ENCODE data around the gene MED27.
A peak's percentile ranks its signal among the peaks of the same experiment; 100 is the strongest.

MED27 gene

GRCh38 chr9:132035679-132036078, 44.0 kb downstream of the MED27 start:
- Histone ChIP-seq H3K27me3 (ENCODE audit: insufficient read depth, insufficient read length) (no peaks in the 10 kb centered on the region), H3K4me1 (ENCODE audit: insufficient read depth, insufficient read length) (peaks cover 3% of the 10 kb centered on the region), H3K9ac (ENCODE audit: insufficient read length, low read depth) (no peak overlapping the region), H3K4me3 (ENCODE audit: insufficient read length, low read depth) (no peak overlapping the region), H3K9me3 (ENCODE audit: insufficient read depth, low read length) (no peaks in the 10 kb centered on the region), H3K36me3 (ENCODE audit: insufficient read depth, insufficient read length, low read length) (peaks cover 8% of the 10 kb centered on the region)
- TF ChIP-seq ZNF274 (IDR thresholded peaks at IDR 0.05; ENCODE audit: low read depth, low read length) (no peak), YY1 (IDR thresholded peaks at IDR 0.05; ENCODE audit: insufficient read depth, insufficient read length) (no peak), SUZ12 (IDR thresholded peaks at IDR 0.05; ENCODE audit: extremely low read depth, insufficient read depth, insufficient read length) (no peak)
- no peak for DNase-seq (ENCODE audit: low read depth, low spot score)

DNA sequence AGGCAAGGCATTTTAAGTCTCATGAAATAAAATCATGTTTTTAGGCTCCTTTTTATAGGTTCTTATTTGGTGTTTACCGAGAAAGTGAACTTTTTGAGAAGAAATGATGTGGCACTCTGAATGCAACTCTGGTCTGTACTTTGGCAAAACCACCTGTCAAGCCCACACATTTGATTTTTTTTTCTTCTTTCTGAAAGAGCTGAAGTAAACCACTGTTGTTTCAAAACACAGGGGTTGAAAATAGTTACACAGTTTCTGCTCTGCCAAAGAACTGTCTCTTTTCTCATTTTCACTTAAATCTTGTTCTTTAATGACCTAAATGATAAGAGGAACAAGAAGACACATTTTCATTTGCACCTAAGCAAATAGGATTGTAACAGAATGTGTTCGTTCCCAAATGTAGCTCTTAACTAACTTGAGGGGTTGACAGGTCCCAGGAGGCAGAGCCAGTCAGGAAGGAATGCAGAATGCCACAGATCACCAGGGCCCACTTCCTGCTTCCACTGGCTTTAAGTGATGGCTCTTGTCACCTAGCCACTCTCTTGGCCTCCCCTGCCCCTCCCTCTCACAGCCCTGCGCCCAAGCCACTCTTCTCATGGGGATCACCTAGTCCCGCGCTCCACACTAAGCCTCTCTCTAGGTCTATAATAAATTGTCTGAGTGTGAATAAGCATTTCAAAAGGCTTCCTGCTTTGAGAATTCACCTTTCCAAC, 47.3 kb downstream of the MED27 start:
- no peak for DNase-seq (ENCODE audit: low read depth, low spot score)
- H3K9me3 ChIP-seq (ENCODE audit: insufficient read depth, low read length), result no peaks in the 10 kb centered on the region
- peaks cover 9% of the 10 kb centered on the region for H3K4me1 ChIP-seq (ENCODE audit: insufficient read depth, insufficient read length)
- H3K36me3 ChIP-seq (ENCODE audit: insufficient read depth, insufficient read length, low read length), result no peaks in the 10 kb centered on the region
- H3K9ac ChIP-seq (ENCODE audit: insufficient read length, low read depth), result no peak overlapping the region
- no peaks in the 10 kb centered on the region for H3K27me3 ChIP-seq (ENCODE audit: insufficient read depth, insufficient read length)
- no peak for TF ChIP-seq SUZ12 (IDR thresholded peaks at IDR 0.05; ENCODE audit: extremely low read depth, insufficient read depth, insufficient read length)
- no peak for TF ChIP-seq YY1 (IDR thresholded peaks at IDR 0.05; ENCODE audit: insufficient read depth, insufficient read length)
- no peak for TF ChIP-seq ZNF274 (IDR thresholded peaks at IDR 0.05; ENCODE audit: low read depth, low read length)
- no peak overlapping the region for H3K4me3 ChIP-seq (ENCODE audit: insufficient read length, low read depth)

- Histone ChIP-seq H3K4me1 (ENCODE audit: insufficient read depth, insufficient read length) (peaks cover 9% of the 10 kb centered on the region), H3K9ac (ENCODE audit: insufficient read length, low read depth) (no peak overlapping the region)
These were observed 48.0 kb downstream of the MED27 start for GRCh38 chr9:132031467-132032237.

DNA sequence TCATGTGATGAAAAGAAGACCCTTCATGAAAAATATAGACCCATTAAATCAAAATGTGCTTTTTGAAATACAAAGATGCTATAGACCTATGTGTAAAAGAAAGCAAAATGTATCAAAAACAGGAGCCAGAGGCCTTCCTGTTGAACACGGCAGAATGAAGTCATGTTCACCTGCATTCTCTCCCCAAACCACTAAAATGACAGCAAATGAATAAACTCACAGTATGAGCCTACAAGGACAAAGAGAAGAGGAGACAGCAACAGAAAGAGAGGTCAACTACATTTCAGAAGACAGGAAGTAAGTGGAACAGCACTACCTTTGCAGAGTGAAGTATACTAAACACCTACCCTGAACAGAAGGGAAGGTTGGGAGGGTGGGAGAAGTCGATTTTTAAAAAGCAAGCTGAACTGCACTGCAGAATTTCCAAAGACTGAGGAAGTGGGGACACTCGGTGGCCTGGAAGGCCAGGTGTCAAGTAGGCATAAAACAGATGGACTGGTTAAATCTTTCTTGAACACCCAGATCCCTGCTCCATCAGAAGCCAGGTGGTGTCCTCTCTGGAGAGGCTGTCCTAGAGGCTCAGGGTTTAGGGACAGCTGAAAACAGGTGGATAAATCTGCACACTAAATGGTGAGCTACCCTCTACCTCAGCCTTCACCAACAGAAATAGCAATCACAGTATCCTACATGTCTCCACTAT, 48.9 kb downstream of the MED27 start:
- no peak for TF ChIP-seq SUZ12 (IDR thresholded peaks at IDR 0.05; ENCODE audit: extremely low read depth, insufficient read depth, insufficient read length)
- no peak for TF ChIP-seq ZNF274 (IDR thresholded peaks at IDR 0.05; ENCODE audit: low read depth, low read length)
- TF ChIP-seq YY1 (IDR thresholded peaks at IDR 0.05; ENCODE audit: insufficient read depth, insufficient read length), result no peak
- no peak overlapping the region for H3K4me3 ChIP-seq (ENCODE audit: insufficient read length, low read depth)
- no peak overlapping the region for H3K9ac ChIP-seq (ENCODE audit: insufficient read length, low read depth)
- no peaks in the 10 kb centered on the region for H3K27me3 ChIP-seq (ENCODE audit: insufficient read depth, insufficient read length)
- peaks cover 9% of the 10 kb centered on the region for H3K4me1 ChIP-seq (ENCODE audit: insufficient read depth, insufficient read length)
- H3K9me3 ChIP-seq (ENCODE audit: insufficient read depth, low read length), result no peaks in the 10 kb centered on the region
- no peaks in the 10 kb centered on the region for H3K36me3 ChIP-seq (ENCODE audit: insufficient read depth, insufficient read length, low read length)
- no peak for DNase-seq (ENCODE audit: low read depth, low spot score)

More at GRCh38 chr9:132031467-132032237, 48.0 kb downstream of the MED27 start:
- no peak for TF ChIP-seq ZNF274 (IDR thresholded peaks at IDR 0.05; ENCODE audit: low read depth, low read length)
- no peak for TF ChIP-seq SUZ12 (IDR thresholded peaks at IDR 0.05; ENCODE audit: extremely low read depth, insufficient read depth, insufficient read length)
- TF ChIP-seq YY1 (IDR thresholded peaks at IDR 0.05; ENCODE audit: insufficient read depth, insufficient read length), result no peak
- Histone ChIP-seq H3K36me3 (ENCODE audit: insufficient read depth, insufficient read length, low read length) (no peaks in the 10 kb centered on the region), H3K9me3 (ENCODE audit: insufficient read depth, low read length) (no peaks in the 10 kb centered on the region), H3K27me3 (ENCODE audit: insufficient read depth, insufficient read length) (no peaks in the 10 kb centered on the region), H3K4me3 (ENCODE audit: insufficient read length, low read depth) (no peak overlapping the region)
- DNase-seq (ENCODE audit: low read depth, low spot score), result no peak

GRCh38 chr9:132027752-132028663, 51.7 kb downstream of the MED27 start:
- no peak for DNase-seq (ENCODE audit: low read depth, low spot score)
- Histone ChIP-seq H3K4me3 (ENCODE audit: insufficient read length, low read depth) (no peak overlapping the region), H3K9me3 (ENCODE audit: insufficient read depth, low read length) (no peaks in the 10 kb centered on the region), H3K9ac (ENCODE audit: insufficient read length, low read depth) (no peak overlapping the region), H3K27me3 (ENCODE audit: insufficient read depth, insufficient read length) (no peaks in the 10 kb centered on the region), H3K36me3 (ENCODE audit: insufficient read depth, insufficient read length, low read length) (no peaks in the 10 kb centered on the region), H3K4me1 (ENCODE audit: insufficient read depth, insufficient read length) (peaks cover 6% of the 10 kb centered on the region)
- TF ChIP-seq ZNF274 (IDR thresholded peaks at IDR 0.05; ENCODE audit: low read depth, low read length), result no peak
- no peak for TF ChIP-seq SUZ12 (IDR thresholded peaks at IDR 0.05; ENCODE audit: extremely low read depth, insufficient read depth, insufficient read length)
- TF ChIP-seq YY1 (IDR thresholded peaks at IDR 0.05; ENCODE audit: insufficient read depth, insufficient read length), result no peak

DNA sequence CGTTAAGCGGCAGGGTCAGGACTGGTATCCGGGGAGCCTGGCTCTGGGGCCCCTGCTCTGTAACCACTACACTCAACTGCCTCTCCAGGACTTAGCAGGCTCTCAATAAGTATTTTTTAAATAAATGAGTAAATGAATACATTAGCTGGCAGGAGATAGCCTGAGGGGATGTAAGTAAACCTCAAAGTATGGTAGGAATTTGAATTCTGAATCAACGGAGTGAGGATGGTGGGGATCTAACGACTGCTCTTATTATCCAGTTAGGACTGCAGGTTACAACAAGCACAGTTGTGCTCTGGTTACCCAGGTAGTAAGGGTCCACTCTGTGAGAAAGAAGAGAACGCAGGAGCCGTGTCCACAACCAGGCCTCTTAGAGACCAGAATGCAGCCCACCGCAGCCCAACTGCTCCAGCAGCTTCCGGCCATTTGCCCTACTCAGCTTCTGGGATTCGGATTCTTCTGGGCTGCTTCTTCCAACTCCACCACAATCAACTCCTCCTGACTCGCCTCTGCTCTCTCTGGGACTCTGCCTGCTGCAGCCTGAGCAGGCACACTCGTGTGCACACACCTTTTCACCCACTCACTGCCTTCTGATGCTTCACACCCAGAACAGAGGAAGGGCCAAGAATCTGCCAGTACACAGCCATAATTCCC, 52.6 kb downstream of the MED27 start:
- Histone ChIP-seq H3K9me3 (ENCODE audit: insufficient read depth, low read length) (no peaks in the 10 kb centered on the region), H3K36me3 (ENCODE audit: insufficient read depth, insufficient read length, low read length) (no peaks in the 10 kb centered on the region), H3K9ac (ENCODE audit: insufficient read length, low read depth) (no peak overlapping the region), H3K4me1 (ENCODE audit: insufficient read depth, insufficient read length) (peaks cover 6% of the 10 kb centered on the region), H3K4me3 (ENCODE audit: insufficient read length, low read depth) (no peak overlapping the region), H3K27me3 (ENCODE audit: insufficient read depth, insufficient read length) (no peaks in the 10 kb centered on the region)
- DNase-seq (ENCODE audit: low read depth, low spot score), result peak; percentile 51
- TF ChIP-seq YY1 (IDR thresholded peaks at IDR 0.05; ENCODE audit: insufficient read depth, insufficient read length) (no peak), SUZ12 (IDR thresholded peaks at IDR 0.05; ENCODE audit: extremely low read depth, insufficient read depth, insufficient read length) (no peak), ZNF274 (IDR thresholded peaks at IDR 0.05; ENCODE audit: low read depth, low read length) (no peak)

All from NT2/D1 (cell line).